K562 (cell line): ENCODE data around the gene CNPPD1. TPM values are rescaled to one million over a fixed set of nuclear protein-coding genes. Genes with fewer than 3 reads are reported as not detected.

Experiments used
- DEAF1 ChIP-seq: fragments of 450-650 bp; formaldehyde crosslinking; IDR thresholded peaks from 2 replicates; pipeline ENCODE4 v1.4.0; 2020; ENCODE audit warnings: mild to moderate bottlenecking, moderate library complexity
- HMBOX1 ChIP-seq: sonication (generic); IDR thresholded peaks from 2 replicates; pipeline ENCODE4 v1.6.1; 2016
- MXD1 ChIP-seq: fragments of 250-450 bp; sonication (Bioruptor Pico); IDR thresholded peaks from 2 replicates; pipeline ENCODE4 v1.8.0; 2021; ENCODE audit warnings: borderline replicate concordance, mild to moderate bottlenecking, moderate library complexity; ENCODE audit not compliant: poor library complexity, severe bottlenecking
- NFE2 ChIP-seq: IDR thresholded peaks from 2 replicates; pipeline ENCODE4 v1.6.1; 2014; ENCODE audit warnings: antibody characterized with exemption, low read depth
- NKRF ChIP-seq: fragments of 450-650 bp; IDR thresholded peaks from 2 replicates; pipeline ENCODE4 v1.6.1; 2016; ENCODE audit warnings: borderline replicate concordance
- PKNOX1 ChIP-seq: fragments of 450-650 bp; IDR thresholded peaks from 2 replicates; pipeline ENCODE4 v1.6.1; 2016
- RBM39 ChIP-seq: fragments of 200-400 bp; formaldehyde crosslinking; optimal IDR thresholded peaks from 2 replicates; pipeline ENCODE3; 2018; ENCODE audit warnings: low read depth, low read length
- TCF7 ChIP-seq: sonication (generic); IDR thresholded peaks from 2 replicates; pipeline ENCODE4 v1.6.1; 2016; ENCODE audit warnings: antibody characterized with exemption, borderline replicate concordance
- ZBTB33 ChIP-seq: sonication (generic); formaldehyde crosslinking; IDR thresholded peaks from 2 replicates; pipeline ENCODE4 v1.8.1; 2023; ENCODE audit warnings: mild to moderate bottlenecking, missing genetic modification reagents
- ZBTB5 ChIP-seq: fragments of 450-650 bp; IDR thresholded peaks from 2 replicates; pipeline ENCODE4 v1.6.1; 2017; ENCODE audit warnings: antibody characterized with exemption
- ZNF133 ChIP-seq: fragments of 250-450 bp; sonication (Bioruptor Pico); IDR thresholded peaks from 2 replicates; pipeline ENCODE4 v1.4.0; 2020; ENCODE audit warnings: mild to moderate bottlenecking
- ZNF146 ChIP-seq: IDR thresholded peaks from one replicate; pipeline ENCODE4 v1.6.1; 2018; ENCODE audit warnings: missing compliant biosample characterization; ENCODE audit not compliant: unreplicated experiment
- ZNF263 ChIP-seq: sonication (generic); formaldehyde crosslinking; IDR thresholded peaks from 2 replicates; pipeline ENCODE4 v1.8.0; 2022; ENCODE audit warnings: mild to moderate bottlenecking, missing genetic modification reagents, borderline replicate concordance
- ZNF561 ChIP-seq: fragments of 450-650 bp; formaldehyde crosslinking; conservative IDR thresholded peaks from 2 replicates; pipeline ENCODE4 v1.4.0; 2020; ENCODE audit warnings: mild to moderate bottlenecking, moderate library complexity
- polyA plus RNA-seq, 8 experiments: library from polyadenylated mRNA; depleted of rRNA in 4 of 8; stranded (reverse) in 5 of 8; unstranded in 3 of 8; fragments of >200 nt; fragmentation: Nextera tagmentation in 2 of 8; fragmentation: Illumina TruSeq in 1 of 8; extraction: Ambion mirVana in 2 of 8; extraction: Trizol in 1 of 8; gene quantifications; 2 replicates each; pipeline versions ENCODE4 v1.2.1 to v1.2.3, GENCODE V29; 2011 to 2014; ENCODE audit warnings: inconsistent platforms in 1 of 8, missing spikeins in 1 of 8
- total RNA-seq, 7 experiments: library from RNA; depleted of rRNA in 6 of 7; stranded (reverse); fragments of >200 nt in 6 of 7; fragmentation: Illumina TruSeq in 2 of 7; extraction: Trizol in 2 of 7; gene quantifications; 2 replicates each; pipeline versions ENCODE4 v1.2.1 to v1.2.3, GENCODE V29; 2011 to 2021; ENCODE audit warnings: low replicate concordance in 1 of 7

Gene CNPPD1
- total and polyA plus RNA-seq, 9 of the 15 experiments (the other 6 are each of a cell fraction or from before 2014, with no cell fraction given), result 9.9 to 53.5 (median 27.0) TPM

- TF ChIP-seq ZBTB33 (CRISPR knock-in tag) (peak; percentile 66), PKNOX1 (0 out of 2 replicates have a peak, but pooled peaks have one; percentile 1), ZBTB5 (no peak), HMBOX1 (no peak), NFE2 (no peak), MXD1 (CRISPR knock-in tag) (peak; percentile 35), ZNF561 (CRISPR knock-in tag) (no peak), DEAF1 (CRISPR knock-in tag) (no peak), NKRF (no peak), RBM39 (no peak), ZNF133 (CRISPR knock-in tag) (no peak), ZNF146 (CRISPR knock-in tag) (no peak), ZNF263 (CRISPR knock-in tag) (0 out of 2 replicates have a peak, but pooled peaks have one; percentile 13), TCF7 (no peak)
Observed at GRCh38 chr2:219218732-219219701, 42.3 kb upstream of the CNPPD1 start, which contains the start of gene ABCB6 (continued).
